ENCODE measurements around the gene ACSF2. TPM values are rescaled to one million over a fixed set of nuclear protein-coding genes. Genes with fewer than 3 reads are reported as not detected.

The ACSF2 gene
- polyA plus RNA-seq, 1 donor (not counting 4 experiments of a cell fraction or from before 2014, with no cell fraction given), result 71.9 TPM

DNA sequence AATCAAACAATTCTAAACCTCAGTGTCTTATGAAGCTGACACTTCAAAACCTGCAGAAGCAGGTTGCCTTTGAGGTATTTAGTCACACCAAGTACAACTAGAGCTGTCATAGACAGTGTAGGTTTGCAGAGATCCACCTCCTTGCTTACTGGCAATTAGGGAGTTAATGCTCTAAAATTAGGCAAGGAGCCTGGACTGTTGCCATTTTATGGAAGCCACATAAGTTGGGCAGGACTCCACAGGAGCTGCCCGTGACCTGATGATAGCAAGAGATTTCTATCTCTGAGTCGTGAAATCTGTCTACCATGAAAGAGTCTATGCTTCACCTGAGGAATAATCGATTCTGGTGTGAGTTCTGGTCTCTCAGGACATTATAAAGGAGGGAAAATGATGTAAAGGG lies 44.1 kb upstream of the ACSF2 start:
- Histone ChIP-seq H4K20me1 (ENCODE audit: control insufficient read depth, extremely low read depth, insufficient read depth, low read length) (no peaks in the 10 kb centered on the region), H3K9me3 (ENCODE audit: control insufficient read depth, low read depth, low read length) (no peaks in the 10 kb centered on the region), H3K27ac (ENCODE audit: control insufficient read depth, insufficient read depth, low read length) (no peak overlapping the region), H3K9me1 (ENCODE audit: control insufficient read depth, extremely low read depth, insufficient read depth, low read length) (no peaks in the 10 kb centered on the region), H3K79me2 (ENCODE audit: control insufficient read depth, insufficient read depth, low read length) (peaks cover 3% of the 10 kb centered on the region), H3K27me3 (ENCODE audit: control insufficient read depth, extremely low read depth, insufficient read depth, low read length) (no peaks in the 10 kb centered on the region), H3K36me3 (ENCODE audit: control insufficient read depth in 2 of 2, extremely low read depth in 1 of 2, insufficient read depth in 2 of 2, low read length in 2 of 2) (peaks cover 40 to 45% of the 10 kb centered on the region in 2 experiments), H2AFZ (ENCODE audit: control insufficient read depth, low read length) (no peak overlapping the region), H3K4me2 (ENCODE audit: control insufficient read depth, extremely low read depth, insufficient read depth, low read depth, low read length) (no peak overlapping the region), H3K4me3 (ENCODE audit: control insufficient read depth in 2 of 3, extremely low read depth in 1 of 3, insufficient read depth in 2 of 3, low read depth in 1 of 3, low read length in 3 of 3) (no peak overlapping the region), H3K4me1 (ENCODE audit: control insufficient read depth, extremely low read depth, insufficient read depth, low read length) (no peaks in the 10 kb centered on the region), H3K9ac (ENCODE audit: control insufficient read depth, extremely low read depth, insufficient read depth, low read length) (no peak overlapping the region)
- dilution Hi-C loops (cut with MboI; ENCODE audit: extremely low pct_ligation_motif_present, low sequenced_read_pairs), result no loop called here
- no peak for DNase-seq (ENCODE audit: low read depth, low spot score)
- TF ChIP-seq, protein P1, sequence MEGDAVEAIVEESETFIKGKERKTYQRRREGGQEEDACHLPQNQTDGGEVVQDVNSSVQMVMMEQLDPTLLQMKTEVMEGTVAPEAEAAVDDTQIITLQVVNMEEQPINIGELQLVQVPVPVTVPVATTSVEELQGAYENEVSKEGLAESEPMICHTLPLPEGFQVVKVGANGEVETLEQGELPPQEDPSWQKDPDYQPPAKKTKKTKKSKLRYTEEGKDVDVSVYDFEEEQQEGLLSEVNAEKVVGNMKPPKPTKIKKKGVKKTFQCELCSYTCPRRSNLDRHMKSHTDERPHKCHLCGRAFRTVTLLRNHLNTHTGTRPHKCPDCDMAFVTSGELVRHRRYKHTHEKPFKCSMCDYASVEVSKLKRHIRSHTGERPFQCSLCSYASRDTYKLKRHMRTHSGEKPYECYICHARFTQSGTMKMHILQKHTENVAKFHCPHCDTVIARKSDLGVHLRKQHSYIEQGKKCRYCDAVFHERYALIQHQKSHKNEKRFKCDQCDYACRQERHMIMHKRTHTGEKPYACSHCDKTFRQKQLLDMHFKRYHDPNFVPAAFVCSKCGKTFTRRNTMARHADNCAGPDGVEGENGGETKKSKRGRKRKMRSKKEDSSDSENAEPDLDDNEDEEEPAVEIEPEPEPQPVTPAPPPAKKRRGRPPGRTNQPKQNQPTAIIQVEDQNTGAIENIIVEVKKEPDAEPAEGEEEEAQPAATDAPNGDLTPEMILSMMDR (optimal IDR thresholded peaks at IDR 0.05 in 1 of 3, IDR thresholded peaks at IDR 0.05 in 1 of 3, conservative IDR thresholded peaks at IDR 0.05 in 1 of 3; ENCODE audit: extremely low read depth in 1 of 3, insufficient read depth in 2 of 3, low read length in 3 of 3), result no peak
- no peak for TF ChIP-seq EZH2 (IDR thresholded peaks at IDR 0.05; ENCODE audit: low read length)
- peak; percentile 41 for FAIRE-seq

- DNase-seq (ENCODE audit: low read depth, low spot score), result no peak
- no peak overlapping the region for H2AFZ ChIP-seq (ENCODE audit: control insufficient read depth, low read length)
- H3K27ac ChIP-seq (ENCODE audit: control insufficient read depth, insufficient read depth, low read length), result no peak overlapping the region
- H3K36me3 ChIP-seq (ENCODE audit: control insufficient read depth in 2 of 2, extremely low read depth in 1 of 2, insufficient read depth in 2 of 2, low read length in 2 of 2), result peaks cover 48 to 55% of the 10 kb centered on the region in 2 experiments
- no peak for TF ChIP-seq EZH2 (IDR thresholded peaks at IDR 0.05; ENCODE audit: low read length)
- TF ChIP-seq, protein P1 (optimal IDR thresholded peaks at IDR 0.05 in 1 of 3, IDR thresholded peaks at IDR 0.05 in 1 of 3, conservative IDR thresholded peaks at IDR 0.05 in 1 of 3; ENCODE audit: extremely low read depth in 1 of 3, insufficient read depth in 2 of 3, low read length in 3 of 3), result no peak
- no peak for FAIRE-seq
- dilution Hi-C loops (cut with MboI; ENCODE audit: extremely low pct_ligation_motif_present, low sequenced_read_pairs), result no loop called here
- no peaks in the 10 kb centered on the region for H3K9me1 ChIP-seq (ENCODE audit: control insufficient read depth, extremely low read depth, insufficient read depth, low read length)
- H4K20me1 ChIP-seq (ENCODE audit: control insufficient read depth, extremely low read depth, insufficient read depth, low read length), result no peaks in the 10 kb centered on the region
- H3K4me2 ChIP-seq (ENCODE audit: control insufficient read depth, extremely low read depth, insufficient read depth, low read depth, low read length), result no peak overlapping the region
- no peak overlapping the region for H3K4me3 ChIP-seq (ENCODE audit: control insufficient read depth in 2 of 3, extremely low read depth in 1 of 3, insufficient read depth in 2 of 3, low read depth in 1 of 3, low read length in 3 of 3)
- H3K9ac ChIP-seq (ENCODE audit: control insufficient read depth, extremely low read depth, insufficient read depth, low read length), result no peak overlapping the region
- no peaks in the 10 kb centered on the region for H3K4me1 ChIP-seq (ENCODE audit: control insufficient read depth, extremely low read depth, insufficient read depth, low read length)
- no peaks in the 10 kb centered on the region for H3K27me3 ChIP-seq (ENCODE audit: control insufficient read depth, extremely low read depth, insufficient read depth, low read length)
- peaks cover 12% of the 10 kb centered on the region for H3K79me2 ChIP-seq (ENCODE audit: control insufficient read depth, insufficient read depth, low read length)
- H3K9me3 ChIP-seq (ENCODE audit: control insufficient read depth, low read depth, low read length), result no peaks in the 10 kb centered on the region
Observed at GRCh38 chr17:50382931-50383330, 43.1 kb upstream of the ACSF2 start.
